HK-2 (cell line): ENCODE results near the gene UGT3A2.
"Not testable (repeated sequence)": the region's sequence is repeated elsewhere in the genome, so short reads cannot be mapped to it uniquely, and the experiment has no call there.

Source experiments
- DNase-seq: peaks from one replicate; pipeline ENCODE4 v3.0.0-alpha.2; 2018; ENCODE audit not compliant: unreplicated experiment

Gene UGT3A2

DNA sequence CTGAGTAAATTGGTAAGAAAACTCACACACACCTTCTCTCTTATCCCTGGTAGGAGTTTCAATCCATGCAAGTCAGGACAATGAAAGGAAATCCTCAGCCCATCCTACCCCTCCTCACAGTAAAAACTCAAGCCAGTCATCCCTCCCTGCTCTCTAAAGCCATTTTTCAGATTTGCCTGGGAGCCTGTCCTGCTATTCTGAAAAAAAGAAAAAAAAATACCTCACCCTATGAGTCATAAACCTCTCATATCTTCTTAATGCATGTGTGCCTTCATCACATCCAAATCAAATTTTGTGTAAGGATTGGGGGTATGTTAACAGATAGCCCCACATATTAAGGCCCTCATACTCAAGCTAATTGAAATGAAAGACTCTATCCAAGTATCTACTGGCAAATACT lies 14.1 kb downstream of the UGT3A2 start:
- no peak for DNase-seq

DNA sequence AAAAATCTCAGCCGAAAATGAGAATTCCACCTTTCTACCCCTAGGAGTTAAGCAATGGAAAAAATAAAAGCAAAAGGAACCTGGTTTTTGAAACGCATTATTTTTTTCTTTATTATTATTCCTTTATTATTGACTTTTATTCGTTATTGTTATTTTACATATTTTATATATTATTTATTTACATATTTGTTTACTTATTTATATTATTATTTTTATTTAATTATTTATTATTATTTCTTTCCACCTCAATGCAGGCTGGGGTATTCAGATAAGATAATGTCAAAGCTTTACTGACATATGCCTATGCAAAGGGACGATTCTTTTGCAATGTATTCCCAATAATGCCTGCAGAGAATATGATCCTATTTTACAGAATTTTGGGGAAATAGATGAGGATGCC lies 16.7 kb downstream of the UGT3A2 start:
- DNase-seq: no peak

DNA sequence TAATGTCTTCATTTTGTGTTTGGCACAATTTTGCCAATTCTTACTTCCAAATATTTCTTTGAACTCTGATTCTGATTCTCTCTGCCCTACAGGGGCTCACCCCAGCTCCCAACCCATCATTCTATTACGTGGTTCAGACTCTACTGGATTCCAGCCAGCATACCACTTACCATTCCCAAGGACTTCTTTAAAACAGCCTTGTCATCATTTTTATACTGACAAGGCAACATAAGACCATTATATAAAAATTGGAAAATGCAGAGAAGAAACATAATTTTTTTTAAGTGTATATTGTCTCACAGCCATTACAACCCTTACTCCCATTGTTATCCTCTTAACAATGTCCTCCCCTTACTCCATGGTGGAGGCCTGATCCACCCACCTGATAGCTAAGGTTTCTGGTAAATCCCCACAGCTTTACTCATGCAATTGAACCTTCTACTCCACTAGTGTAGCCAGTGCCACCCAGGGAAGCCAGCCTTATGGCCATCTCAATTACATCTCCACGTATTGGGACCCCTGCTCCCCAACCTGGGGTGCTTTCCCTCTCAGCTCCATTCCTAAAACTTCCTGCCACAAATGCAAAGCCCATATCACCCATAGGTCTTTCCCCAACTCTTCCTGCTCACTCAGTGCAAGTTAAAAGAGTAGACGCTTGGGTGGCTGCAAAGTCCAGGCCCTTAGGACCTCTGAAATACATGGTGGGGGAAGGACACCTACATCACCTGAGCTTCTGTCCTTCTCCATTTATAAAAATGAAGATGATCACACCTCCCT lies 19.1 kb downstream of the UGT3A2 start:
- no peak for DNase-seq

DNA sequence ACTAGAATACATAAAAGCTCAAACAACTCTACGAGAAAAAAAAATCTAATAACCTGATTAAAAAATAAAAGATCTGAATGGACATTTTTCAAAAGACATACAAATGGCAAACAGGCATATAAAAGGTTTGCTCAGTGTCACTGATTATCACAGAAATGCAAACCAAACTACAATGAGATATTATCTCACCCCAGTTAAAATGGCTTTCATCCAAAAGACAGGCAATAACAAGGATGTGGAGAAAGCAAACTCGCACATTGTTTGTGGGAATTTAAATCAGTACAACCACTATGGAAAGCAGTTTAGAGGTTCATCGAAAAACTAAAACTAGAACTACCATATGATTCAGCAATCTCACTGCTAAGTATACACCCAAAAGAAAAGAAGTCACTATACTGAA lies 20.8 kb downstream of the UGT3A2 start:
- DNase-seq: no peak

DNA sequence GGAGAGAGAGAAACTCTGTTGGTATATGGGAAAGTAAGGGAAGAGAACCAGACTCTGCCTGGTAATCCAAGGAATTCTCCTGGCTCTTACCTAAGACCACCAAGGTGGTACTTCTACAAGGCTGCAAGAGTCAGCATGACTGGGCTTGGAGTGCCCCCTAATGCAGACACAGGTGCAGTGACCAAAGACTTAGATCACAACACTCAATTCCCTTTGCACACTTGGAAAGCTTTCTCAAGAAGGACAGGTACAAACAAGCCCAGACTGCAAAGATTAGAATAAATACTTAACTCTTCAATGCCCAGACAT lies 25.2 kb downstream of the UGT3A2 start:
- no peak for DNase-seq

DNA sequence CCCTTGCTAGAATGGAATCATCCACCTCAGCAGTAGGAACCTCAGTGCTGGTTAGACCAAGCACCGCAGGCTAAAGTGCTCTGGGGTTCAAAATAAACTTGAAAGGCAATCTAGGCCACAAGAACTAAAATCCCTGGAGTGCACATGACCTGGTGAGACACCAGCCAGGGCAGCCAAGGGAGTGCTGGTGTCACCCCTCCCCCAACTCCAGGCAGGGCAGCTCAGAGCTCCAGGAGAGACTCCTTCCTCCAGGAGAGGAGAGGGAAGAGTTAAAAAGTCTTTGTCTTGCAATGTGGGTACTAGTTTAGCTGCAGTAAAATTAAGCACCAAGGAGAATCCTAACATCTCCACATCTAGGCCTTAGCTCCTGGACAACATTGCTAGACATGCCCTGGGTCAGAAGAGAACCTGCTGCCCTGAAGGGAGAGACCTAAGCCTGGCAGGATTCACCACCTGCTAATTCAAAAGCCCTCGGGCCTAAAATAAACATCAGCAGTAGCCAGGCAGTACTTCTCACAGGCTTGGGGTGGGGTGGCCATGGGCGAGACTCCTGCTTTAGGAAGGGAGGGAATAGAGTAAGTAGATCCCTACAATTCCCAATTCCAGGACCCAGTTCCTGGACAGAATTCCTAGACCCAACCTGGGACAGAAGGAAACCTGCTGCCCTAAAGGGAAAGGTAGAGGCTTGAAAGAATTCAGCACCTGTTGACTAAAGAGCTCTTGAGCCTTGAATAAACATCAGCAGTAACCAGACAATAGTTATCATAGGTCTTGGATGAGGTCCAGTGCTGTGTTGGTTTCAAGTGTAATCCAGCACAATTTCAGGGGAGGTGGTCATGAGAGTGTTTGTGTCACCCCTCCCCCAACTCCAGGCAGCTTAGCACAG lies 25.8 kb downstream of the UGT3A2 start:
- no peak for DNase-seq

DNA sequence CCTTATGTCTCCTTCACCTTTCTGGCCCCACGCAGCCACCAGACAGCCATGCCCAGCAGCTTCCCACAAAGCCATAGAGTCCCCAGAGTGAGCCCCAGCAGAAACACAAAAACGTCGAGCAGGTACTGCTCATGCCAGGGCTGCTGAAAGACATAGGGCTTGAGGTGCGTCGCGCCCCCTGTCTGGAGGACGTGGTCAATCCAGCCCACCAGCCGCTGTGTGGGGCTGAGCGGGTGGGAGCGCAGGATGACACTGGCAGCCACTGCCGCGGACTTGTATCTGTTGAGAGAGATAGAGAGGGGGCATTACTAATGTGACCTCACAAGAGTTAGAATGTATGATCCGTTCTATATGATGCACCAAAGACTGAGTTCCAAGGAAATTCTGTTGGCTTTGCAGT lies 31.0 kb downstream of the UGT3A2 start:
- no peak for DNase-seq

DNA sequence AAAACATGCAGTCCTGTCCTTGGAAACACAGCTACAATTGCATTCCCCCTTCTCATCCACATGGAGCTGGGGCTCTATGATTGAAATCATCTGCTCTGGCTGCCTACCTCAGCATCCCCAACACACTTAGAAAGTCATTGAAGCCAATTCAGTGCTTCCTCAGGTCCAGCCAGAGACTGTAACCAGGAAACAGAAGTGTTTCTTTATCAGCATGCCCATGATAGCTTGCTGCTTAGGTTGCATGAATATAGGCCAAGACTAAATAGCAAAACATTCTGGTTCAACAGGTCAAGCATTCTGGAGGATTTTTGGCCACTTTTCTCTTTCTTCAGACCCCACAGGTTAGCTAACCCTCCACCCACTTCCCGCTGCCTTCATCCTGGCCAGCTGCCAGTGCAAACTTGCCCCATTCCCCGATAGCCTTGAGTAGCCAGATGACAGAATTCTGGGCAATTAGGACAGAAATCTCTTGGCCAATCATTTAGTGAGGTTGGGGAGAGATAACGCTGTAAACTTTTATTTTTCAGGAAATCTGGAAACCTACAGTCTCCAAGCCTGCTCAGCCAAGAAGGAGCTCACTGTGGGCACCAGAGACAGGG lies 32.0 kb downstream of the UGT3A2 start:
- not testable (repeated sequence) for DNase-seq

DNA sequence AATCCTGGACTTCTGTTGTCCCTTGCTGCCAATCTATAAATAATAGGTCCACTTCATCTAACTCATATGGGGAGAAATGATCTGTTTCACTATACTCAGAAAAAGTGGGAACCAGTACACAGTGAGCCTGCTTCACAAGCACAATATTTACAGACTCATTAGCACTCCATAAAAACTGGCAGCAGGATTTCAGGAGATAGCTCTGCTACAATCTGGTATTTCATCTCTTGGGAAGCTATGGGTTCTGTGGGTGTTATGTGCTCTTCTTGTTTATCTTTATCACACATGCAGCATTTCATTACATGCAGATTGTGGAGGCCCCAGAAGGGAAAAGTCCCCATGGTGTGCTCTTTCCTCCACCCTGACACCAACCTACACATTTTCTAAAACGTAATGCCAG lies 33.2 kb downstream of the UGT3A2 start:
- no peak for DNase-seq

DNA sequence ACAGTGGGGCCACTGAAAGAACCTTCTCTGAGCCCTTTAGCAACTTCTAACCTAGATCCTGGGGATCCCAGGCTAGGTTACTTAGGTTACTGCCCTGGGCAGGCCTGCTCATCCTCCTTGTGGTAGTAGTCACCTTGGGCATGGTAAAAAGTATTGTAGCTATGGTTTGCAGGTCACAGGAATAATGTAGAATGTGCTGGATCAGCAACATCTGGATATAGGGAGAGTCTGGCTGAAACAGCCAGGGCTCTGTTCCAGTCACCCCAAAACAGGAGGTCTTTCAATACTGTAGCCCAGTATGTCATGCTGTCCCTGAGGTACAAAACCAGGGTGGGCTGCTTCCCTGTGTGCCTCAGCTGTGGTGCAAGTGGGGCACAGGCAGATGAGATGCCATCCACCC lies 33.6 kb downstream of the UGT3A2 start:
- DNase-seq: no peak

DNA sequence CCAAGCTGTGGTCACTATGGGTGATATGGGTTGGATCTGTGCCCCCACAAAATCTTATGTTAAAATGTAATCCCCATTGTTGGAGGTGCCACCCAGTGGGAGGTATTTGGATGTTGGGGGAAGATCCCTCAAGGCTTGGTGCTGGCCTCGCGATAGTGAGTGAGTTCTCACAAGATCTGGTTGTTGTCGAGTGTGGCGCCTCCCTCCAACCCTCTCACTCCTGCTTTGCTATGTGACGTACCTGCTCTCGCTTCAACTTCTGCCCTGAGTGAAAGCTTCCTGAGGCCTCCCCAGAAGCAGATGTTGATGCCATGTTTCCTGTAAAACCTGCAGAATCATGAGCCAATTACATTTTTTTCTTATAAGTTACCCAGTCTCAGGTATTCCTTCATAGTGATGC lies 35.5 kb downstream of the UGT3A2 start:
- DNase-seq: no peak

DNA sequence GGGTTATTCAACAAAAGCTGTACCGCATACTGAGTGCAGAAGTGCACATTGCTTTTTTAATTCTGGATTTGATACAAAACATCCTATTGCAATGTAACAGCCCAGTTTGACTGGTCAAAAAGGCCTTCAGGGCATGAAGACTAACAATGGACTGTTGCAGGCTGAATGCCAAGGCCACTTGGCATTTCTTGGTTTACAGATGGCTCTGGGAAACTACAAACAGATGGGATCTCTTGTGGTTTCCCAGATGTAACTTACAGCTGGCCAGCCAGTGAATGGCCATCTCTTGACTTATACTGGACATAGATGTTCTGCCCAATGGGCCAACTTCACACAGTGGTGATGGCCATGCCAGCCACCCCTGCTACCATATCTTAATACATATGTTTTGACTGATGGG lies 36.8 kb downstream of the UGT3A2 start:
- no peak for DNase-seq

DNA sequence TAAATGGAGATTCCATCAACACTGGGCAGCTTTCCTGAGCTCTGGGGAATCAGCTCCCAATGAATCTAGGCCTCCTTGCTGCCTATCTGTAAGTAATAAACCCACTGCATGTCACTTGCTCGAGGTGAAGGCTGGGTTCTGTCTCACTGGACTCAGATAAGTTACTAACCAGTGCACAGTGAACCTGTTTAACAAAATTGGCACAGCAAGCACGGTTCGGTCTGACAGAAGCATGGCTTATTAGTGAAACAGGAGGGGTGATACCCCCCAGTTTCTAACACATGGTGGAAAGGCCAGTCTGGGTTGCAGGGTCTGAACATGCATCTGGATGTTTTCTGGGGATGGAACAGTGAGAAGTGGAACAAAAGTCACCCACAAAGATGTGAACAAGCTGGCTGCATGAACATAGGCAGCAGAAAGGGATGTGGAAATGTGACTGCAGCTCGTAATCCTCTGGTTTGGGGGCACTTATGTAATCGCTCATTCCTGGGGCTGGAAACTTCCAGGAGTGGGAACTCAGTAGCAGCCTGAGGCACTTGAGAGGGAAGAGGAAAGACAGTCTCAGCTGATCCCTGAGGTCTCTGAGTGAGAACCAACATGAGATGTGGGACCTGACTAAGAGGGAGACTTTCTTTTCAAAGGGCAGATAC lies 37.7 kb downstream of the UGT3A2 start:
- no peak for DNase-seq

DNA sequence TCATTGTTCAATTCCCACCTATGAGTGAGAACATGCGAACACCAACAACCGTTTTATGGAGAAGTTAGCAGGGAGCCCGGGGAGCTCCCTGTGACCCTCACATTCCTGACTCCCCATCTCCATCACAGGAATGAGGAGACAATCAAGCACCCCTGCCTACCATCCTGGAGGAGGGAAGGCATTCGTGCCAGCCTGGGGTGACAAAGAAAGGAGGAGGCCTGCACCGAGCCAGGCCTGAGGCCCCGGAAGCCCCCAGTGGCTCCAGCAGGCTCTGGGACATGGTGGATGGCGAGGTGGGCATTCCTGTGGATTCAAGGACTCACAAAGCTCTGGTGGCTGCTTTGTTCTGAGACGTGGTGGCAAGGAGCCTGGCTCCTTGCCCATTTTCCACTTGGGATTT lies 39.0 kb downstream of the UGT3A2 start:
- no peak for DNase-seq

DNA sequence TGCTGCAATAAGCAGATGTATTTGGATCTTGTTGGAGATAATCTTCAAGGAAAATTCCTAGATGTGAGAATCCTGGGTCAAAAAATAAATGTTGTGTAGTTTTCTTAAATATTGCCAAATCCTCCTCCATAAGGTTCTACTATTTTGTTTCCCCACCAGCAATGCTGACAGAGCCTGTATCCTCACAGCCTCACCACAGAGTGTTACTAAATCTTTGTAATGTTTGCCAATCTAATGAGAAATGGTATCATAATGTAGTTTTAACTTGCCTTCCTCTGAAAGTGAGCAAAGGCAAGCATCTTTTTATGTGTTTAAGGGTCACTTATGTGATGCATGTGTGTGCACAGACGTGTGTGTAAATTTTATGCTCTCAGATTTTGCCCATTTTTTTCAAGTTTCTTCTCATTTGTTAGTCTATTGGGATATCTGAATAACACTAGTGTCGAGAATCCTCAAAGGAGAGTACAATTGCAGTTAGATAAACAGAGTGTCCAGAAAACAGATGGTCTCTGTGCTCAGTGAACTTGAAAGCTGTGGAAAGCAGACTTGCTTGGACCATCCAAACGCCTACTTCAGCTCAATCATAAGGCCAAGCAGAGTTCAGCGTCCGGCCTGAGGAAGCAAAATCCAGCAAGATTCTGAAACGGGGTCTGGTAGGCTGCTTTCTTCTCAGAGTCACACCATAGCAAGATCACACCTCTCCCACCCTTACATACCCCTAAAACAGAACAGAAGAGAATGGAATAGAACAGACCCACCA lies 39.8 kb downstream of the UGT3A2 start:
- no peak for DNase-seq

DNA sequence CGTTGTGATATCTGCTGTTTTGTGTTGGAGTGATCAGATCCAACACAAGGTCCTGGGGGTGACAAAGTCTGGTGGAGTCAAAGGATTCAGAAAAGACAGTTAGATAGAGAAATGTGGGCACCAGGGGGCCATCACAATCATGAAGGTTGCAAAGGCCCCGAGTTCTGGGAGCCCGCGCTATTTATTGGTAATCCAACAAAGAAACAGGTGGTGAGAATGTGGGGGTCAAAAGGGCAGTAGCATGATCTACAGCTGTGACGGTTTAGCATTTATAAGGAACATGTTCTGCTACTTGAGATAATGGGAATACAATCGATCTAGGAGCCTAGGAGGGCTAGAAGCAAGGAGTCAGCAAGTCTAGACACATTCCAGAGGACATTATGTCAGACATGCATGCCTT lies 44.4 kb downstream of the UGT3A2 start:
- not testable (repeated sequence) for DNase-seq

DNA sequence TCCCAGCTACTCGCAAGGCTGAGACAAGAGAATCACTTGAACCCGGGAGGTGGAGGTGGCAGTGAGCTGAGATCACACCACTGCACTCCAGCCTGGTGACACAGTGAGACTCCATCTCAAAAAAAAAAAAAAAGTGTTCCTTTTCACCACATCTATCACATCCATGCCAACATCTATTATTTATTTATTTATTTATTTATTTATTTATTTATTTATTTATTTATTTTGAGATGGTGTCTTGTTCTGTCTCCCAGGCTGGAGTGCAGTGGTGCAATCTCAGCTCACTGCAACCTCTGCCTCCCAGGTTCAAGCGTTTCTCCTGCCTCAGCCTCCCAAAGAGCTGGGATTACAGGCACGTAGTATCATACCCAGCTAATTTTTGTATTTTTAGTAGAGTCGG lies 47.1 kb downstream of the UGT3A2 start:
- DNase-seq: not testable (repeated sequence)

DNA sequence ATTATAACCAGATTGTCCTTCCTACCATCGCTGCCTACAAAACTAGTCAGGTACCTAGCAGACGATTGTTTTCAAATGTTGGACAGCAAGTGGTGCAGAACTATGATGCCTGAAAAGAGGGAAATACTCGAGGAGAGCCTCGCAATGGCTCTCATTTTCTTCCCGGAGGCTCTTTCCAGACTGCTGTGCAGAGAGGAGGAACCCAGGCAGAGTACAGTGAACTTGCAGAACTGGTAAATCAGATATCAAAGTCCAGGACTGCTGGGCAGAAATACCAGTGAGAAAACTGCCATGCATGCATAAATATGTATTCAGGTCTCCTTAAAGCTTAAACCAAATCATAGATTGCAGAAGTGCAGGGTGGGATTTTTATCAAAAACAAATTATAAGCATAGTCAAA lies 49.1 kb downstream of the UGT3A2 start:
- DNase-seq: no peak

DNA sequence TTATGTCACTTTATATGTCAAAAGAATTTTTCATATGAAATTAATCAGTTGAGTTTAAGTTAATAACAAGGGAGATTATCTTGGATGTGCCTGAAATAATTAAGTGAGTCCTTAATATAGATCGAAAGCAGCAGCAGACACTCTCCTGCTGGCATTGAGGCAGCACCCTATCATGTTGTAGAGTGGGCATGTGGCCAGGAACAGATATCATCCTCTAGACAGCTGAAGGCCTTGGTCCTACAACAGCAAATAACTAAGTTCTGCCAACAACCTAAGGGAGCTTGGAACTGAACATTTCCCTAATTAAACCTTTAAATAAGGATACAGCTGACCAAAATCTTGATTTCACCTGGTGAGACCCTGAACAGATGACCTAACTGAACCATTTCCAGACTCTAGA lies 49.7 kb downstream of the UGT3A2 start:
- no peak for DNase-seq

DNA sequence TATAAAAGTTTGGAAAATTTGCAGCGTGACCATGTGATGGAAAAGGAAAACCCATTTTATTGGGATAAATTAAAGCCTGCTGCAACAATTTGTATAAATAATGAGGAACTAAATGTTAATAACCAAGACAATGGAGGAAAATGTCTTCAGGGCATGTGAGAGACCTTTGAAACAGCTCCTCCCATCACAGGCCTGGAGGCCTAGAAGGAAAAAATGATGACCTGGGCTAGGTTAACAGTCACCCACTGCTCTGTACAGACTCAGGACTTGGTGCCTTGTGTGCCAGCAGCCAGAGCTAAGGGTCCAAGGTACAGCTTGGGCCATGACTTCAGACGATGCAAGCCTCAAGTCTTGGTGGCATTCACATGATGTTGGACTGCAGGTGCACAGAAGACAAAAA lies 53.5 kb downstream of the UGT3A2 start:
- no peak for DNase-seq

DNA sequence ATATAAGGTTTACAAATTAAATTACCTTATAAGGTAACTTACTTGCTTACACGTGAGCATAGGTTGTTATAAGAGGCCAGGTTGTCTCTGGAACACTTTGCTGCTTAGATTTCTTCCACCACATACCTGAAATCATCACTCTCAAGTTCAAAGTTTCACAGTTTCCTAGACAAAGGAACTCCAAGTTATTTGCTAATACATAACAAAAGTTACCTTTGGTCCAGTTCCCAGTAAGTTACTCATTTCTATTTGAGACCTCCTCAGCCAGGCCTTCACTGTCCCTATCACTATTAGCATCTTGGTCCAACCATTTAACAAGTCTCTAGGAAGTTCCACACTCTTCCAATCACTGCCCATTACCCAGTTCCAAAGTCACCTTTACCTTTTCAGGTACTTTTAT lies 57.0 kb downstream of the UGT3A2 start:
- DNase-seq: no peak

DNA sequence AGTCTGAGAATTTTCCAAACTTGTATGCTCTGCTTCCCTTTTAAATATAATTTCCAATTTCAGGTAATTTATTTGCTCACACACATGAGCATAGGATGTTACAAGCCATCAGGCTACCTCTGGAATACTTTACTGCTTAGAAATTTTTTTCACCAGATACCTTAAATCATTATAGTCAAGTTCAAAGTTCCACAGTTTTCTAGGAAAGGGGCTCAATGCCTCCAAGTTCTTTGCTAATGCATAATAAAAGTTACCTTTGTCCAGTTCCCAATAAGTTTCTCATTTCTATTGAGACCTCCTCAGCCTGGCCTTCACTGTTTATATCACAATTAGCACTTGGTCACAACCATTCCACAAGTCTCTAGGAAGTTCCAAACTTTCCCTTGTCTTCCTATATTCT lies 59.3 kb downstream of the UGT3A2 start:
- no peak for DNase-seq
